ENCODE results near the gene CCDC120. TPM values are rescaled to one million over a fixed set of nuclear protein-coding genes. Genes with fewer than 3 reads are reported as not detected.
A peak's percentile ranks its signal among the peaks of the same experiment; 100 is the strongest.

The CCDC120 gene
- total RNA-seq, 1 donor from 2014 or later: 22.5 TPM

DNA sequence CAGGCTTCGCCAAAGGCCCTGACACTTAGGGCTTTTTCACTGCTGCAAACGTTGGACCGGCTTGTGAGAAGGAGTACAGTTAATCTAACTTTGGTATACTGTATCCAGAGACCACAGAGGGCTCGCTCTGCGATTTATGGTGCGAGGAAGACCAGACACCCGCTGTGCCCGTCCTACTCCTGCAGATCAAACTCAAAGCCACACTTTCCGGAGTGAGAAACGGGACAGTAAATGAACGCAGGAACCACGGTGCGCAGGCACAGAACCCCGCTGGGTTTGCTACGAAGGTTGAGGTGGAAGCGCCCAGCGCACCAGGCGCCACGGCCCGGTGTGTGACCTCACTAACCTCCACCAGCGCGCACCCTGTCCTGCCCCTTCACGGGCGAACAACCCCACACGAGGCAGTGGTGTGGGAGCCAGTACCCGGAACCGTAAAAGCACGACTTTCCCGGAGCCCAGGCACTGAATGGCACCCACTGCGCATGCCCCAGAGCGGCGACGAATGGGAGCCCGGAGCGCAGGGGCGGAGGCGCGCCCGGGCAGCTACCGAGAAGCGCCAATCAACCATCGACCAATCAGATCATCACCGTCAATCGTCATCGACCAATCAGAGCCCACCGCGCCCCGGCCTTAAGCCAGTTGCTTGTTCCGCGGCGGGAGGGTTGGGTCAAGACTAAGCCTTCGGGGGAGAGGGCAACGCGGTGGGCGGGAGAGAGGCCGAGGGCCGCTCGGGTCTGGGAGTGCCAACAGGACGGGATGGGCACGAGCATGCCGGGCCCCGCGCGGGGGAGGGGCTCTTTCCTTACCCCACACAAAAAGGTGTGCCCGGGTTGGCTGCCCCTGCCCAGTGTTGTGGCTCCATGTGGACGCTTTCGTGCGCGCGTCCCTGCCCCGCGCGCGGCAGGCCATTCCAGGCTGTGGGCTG is 42.2 kb downstream of the CCDC120 start:
- Mint-ChIP-seq H3K9me3 (ENCODE audit: unreplicated experiment) (no peaks in the 10 kb centered on the region), H3K36me3 (ENCODE audit: low read depth, unreplicated experiment) (no peaks in the 10 kb centered on the region), H3K27ac (ENCODE audit: unreplicated experiment) (no peak overlapping the region), H3K4me1 (ENCODE audit: unreplicated experiment) (no peaks in the 10 kb centered on the region), H3K4me3 (ENCODE audit: unreplicated experiment) (peak overlapping the region; percentile 91), H3K27me3 (ENCODE audit: unreplicated experiment) (peaks cover 2% of the 10 kb centered on the region)
- TF ChIP-seq, protein P1, sequence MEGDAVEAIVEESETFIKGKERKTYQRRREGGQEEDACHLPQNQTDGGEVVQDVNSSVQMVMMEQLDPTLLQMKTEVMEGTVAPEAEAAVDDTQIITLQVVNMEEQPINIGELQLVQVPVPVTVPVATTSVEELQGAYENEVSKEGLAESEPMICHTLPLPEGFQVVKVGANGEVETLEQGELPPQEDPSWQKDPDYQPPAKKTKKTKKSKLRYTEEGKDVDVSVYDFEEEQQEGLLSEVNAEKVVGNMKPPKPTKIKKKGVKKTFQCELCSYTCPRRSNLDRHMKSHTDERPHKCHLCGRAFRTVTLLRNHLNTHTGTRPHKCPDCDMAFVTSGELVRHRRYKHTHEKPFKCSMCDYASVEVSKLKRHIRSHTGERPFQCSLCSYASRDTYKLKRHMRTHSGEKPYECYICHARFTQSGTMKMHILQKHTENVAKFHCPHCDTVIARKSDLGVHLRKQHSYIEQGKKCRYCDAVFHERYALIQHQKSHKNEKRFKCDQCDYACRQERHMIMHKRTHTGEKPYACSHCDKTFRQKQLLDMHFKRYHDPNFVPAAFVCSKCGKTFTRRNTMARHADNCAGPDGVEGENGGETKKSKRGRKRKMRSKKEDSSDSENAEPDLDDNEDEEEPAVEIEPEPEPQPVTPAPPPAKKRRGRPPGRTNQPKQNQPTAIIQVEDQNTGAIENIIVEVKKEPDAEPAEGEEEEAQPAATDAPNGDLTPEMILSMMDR (IDR thresholded peaks at IDR 0.05; ENCODE audit: unreplicated experiment): no peak
- peak; percentile 82 for DNase-seq (ENCODE audit: low spot score)

DNA sequence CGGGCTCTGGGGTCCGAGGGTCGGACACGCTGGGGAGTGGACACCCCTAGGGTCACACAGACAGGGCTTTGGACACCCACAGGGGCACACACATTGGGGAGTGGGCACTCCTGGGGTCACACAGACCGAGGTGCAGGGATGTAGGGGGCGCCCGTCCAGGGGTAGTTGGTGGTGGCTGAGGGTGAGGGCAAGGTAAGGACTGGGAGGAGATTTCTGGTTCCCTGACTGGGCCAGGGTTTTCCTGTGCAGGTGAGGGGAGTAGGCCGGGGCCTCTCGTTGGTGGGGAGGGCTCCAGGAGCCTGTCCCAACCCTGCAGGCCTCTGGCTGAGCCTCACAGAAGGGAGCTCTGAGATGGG is 42.8 kb downstream of the CCDC120 start:
- TF ChIP-seq, protein P1 (IDR thresholded peaks at IDR 0.05; ENCODE audit: unreplicated experiment): no peak
- no peaks in the 10 kb centered on the region for H3K4me1 Mint-ChIP-seq (ENCODE audit: unreplicated experiment)
- no peak for DNase-seq (ENCODE audit: low spot score)
- H3K36me3 Mint-ChIP-seq (ENCODE audit: low read depth, unreplicated experiment): no peaks in the 10 kb centered on the region
- H3K4me3 Mint-ChIP-seq (ENCODE audit: unreplicated experiment): peak overlapping the region; percentile 73
- no peaks in the 10 kb centered on the region for H3K9me3 Mint-ChIP-seq (ENCODE audit: unreplicated experiment)
- H3K27me3 Mint-ChIP-seq (ENCODE audit: unreplicated experiment): peaks cover 2% of the 10 kb centered on the region
- no peak overlapping the region for H3K27ac Mint-ChIP-seq (ENCODE audit: unreplicated experiment)

DNA sequence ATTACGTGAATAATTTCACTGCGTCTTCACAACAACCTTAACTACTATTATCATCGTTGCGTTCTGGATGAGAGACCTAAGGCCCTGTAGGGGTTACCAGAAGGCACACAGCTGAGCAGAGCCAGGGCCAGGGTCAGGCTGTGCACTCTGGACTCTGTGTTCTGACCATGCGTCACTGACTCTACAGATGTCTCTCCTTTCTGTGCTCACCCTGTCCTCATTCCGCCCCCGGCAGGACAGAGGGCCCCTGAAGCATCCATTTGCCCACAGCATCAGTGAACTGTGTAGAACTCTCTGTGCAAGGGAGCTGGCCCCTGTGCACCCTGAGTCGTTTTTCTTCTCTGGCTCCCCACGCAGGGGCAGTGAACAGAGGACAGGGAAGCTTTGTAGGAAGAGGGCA is 43.4 kb downstream of the CCDC120 start:
- Mint-ChIP-seq H3K9me3 (ENCODE audit: unreplicated experiment) (no peaks in the 10 kb centered on the region), H3K27ac (ENCODE audit: unreplicated experiment) (no peak overlapping the region), H3K36me3 (ENCODE audit: low read depth, unreplicated experiment) (no peaks in the 10 kb centered on the region), H3K4me1 (ENCODE audit: unreplicated experiment) (no peaks in the 10 kb centered on the region), H3K4me3 (ENCODE audit: unreplicated experiment) (no peak overlapping the region), H3K27me3 (ENCODE audit: unreplicated experiment) (peaks cover 2% of the 10 kb centered on the region)
- no peak for DNase-seq (ENCODE audit: low spot score)
- TF ChIP-seq, protein P1 (IDR thresholded peaks at IDR 0.05; ENCODE audit: unreplicated experiment): no peak

DNA sequence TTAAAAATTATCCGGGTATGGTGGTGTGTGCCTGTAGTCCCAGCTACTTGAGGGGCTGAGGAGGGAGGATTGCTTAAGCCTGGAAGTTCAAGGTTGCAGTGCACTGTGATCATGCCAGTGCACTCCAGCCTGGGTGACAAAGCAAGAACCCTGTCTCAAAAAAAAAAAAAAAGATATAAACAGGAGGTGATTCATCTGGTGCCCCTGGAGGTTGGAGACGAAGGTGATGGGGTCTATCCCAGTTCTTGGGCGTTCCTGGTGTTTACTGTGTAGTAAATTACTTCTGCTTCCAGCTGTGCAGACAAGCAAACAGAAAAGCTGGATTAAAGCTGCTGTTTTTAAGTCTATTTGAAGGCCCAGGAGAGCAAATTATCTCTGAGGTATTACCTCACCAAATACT is 44.8 kb downstream of the CCDC120 start:
- TF ChIP-seq, protein P1 (IDR thresholded peaks at IDR 0.05; ENCODE audit: unreplicated experiment): no peak
- H3K36me3 Mint-ChIP-seq (ENCODE audit: low read depth, unreplicated experiment): no peaks in the 10 kb centered on the region
- no peak overlapping the region for H3K4me3 Mint-ChIP-seq (ENCODE audit: unreplicated experiment)
- DNase-seq (ENCODE audit: low spot score): no peak
- no peaks in the 10 kb centered on the region for H3K4me1 Mint-ChIP-seq (ENCODE audit: unreplicated experiment)
- H3K27ac Mint-ChIP-seq (ENCODE audit: unreplicated experiment): no peak overlapping the region
- H3K9me3 Mint-ChIP-seq (ENCODE audit: unreplicated experiment): no peaks in the 10 kb centered on the region
- H3K27me3 Mint-ChIP-seq (ENCODE audit: unreplicated experiment): peaks cover 2% of the 10 kb centered on the region

DNA sequence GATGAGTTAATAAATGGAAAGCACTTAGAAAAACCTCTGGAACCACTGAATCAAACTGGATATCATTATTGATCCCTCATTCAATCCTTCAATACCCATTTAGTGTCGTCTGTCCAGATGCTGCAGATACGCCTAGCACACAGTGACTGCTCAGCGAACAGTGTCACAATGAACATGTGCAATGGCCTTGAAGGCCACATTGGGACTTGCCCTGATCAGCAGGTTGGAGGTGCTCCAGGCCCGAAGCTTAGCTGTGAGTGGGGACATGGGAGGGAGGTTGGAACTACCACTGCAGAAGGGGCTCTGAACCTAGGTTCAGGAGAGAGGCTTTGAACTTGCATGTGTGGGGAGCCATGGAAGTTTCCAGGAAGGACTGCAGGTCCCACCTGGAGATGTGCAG is 47.5 kb downstream of the CCDC120 start:
- DNase-seq (ENCODE audit: low spot score): no peak
- Mint-ChIP-seq H3K4me3 (ENCODE audit: unreplicated experiment) (no peak overlapping the region), H3K9me3 (ENCODE audit: unreplicated experiment) (no peaks in the 10 kb centered on the region), H3K4me1 (ENCODE audit: unreplicated experiment) (no peaks in the 10 kb centered on the region), H3K36me3 (ENCODE audit: low read depth, unreplicated experiment) (peaks cover 6% of the 10 kb centered on the region), H3K27me3 (ENCODE audit: unreplicated experiment) (peaks cover 2% of the 10 kb centered on the region), H3K27ac (ENCODE audit: unreplicated experiment) (no peak overlapping the region)
- TF ChIP-seq, protein P1 (IDR thresholded peaks at IDR 0.05; ENCODE audit: unreplicated experiment): no peak

Measured in endothelial cell (in vitro differentiated cells).